ENCODE data around the gene GABRA5.

DNA sequence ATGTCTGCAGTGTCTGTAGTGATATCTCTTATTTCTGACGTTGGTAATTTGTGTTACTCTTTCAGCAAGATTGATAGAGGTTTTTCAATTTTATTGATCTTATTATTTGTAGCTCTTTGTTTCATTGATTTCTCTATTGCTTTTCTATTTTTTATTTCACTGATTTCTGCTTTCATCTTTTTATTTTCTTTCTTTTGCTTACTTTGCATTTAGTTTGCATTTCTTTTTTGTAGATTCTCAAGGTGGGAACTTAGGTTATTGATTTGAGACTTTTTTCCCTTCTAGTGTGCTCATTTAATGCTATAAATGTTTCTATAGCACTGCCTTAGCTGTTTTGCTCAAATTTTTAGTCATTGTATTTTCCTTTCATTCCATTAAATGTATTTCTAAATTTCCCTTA lies 54.6 kb downstream of the GABRA5 start:
- TF ChIP-seq, protein P1, sequence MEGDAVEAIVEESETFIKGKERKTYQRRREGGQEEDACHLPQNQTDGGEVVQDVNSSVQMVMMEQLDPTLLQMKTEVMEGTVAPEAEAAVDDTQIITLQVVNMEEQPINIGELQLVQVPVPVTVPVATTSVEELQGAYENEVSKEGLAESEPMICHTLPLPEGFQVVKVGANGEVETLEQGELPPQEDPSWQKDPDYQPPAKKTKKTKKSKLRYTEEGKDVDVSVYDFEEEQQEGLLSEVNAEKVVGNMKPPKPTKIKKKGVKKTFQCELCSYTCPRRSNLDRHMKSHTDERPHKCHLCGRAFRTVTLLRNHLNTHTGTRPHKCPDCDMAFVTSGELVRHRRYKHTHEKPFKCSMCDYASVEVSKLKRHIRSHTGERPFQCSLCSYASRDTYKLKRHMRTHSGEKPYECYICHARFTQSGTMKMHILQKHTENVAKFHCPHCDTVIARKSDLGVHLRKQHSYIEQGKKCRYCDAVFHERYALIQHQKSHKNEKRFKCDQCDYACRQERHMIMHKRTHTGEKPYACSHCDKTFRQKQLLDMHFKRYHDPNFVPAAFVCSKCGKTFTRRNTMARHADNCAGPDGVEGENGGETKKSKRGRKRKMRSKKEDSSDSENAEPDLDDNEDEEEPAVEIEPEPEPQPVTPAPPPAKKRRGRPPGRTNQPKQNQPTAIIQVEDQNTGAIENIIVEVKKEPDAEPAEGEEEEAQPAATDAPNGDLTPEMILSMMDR (IDR thresholded peaks at IDR 0.05; ENCODE audit: low read depth, low read length), result no peak
- no peak for TF ChIP-seq EZH2phosphoT487 (IDR thresholded peaks at IDR 0.05; ENCODE audit: low read depth)

All from OCI-LY3 (cell line).